HG03039 (cell line): ENCODE measurements around the gene PSMD5.
A peak's percentile ranks its signal among the peaks of the same experiment; 100 is the strongest.

Experiments used
- ATAC-seq: cut with Tn5 transposase; IDR thresholded peaks from one replicate; pipeline ENCODE4 v1.9.1; 2021; ENCODE audit warnings: mild to moderate bottlenecking, moderate library complexity; ENCODE audit not compliant: unreplicated experiment

PSMD5 gene

GRCh38 chr9:120875195-120875565 lies 32.5 kb upstream of the PSMD5 start:
- ATAC-seq = no peak

- no peak for ATAC-seq
These were observed 31.8 kb upstream of the PSMD5 start for GRCh38 chr9:120874226-120875194.

- no peak for ATAC-seq
These were observed 30.8 kb upstream of the PSMD5 start for GRCh38 chr9:120873512-120873911.

GRCh38 chr9:120872791-120873502 lies 30.2 kb upstream of the PSMD5 start:
- no peak for ATAC-seq

- no peak for ATAC-seq
These were observed 27.5 kb upstream of the PSMD5 start for GRCh38 chr9:120870206-120870605.

- ATAC-seq = no peak
These were observed 27.0 kb upstream of the PSMD5 start for GRCh38 chr9:120869726-120870125.

GRCh38 chr9:120869360-120869687 lies 26.6 kb upstream of the PSMD5 start:
- ATAC-seq = no peak

- ATAC-seq = peak; percentile 89
These were observed 26.1 kb upstream of the PSMD5 start for GRCh38 chr9:120868676-120869359.

GRCh38 chr9:120868339-120868675 lies 25.6 kb upstream of the PSMD5 start:
- ATAC-seq = no peak

GRCh38 chr9:120867676-120868338 lies 25.1 kb upstream of the PSMD5 start:
- ATAC-seq = no peak

- ATAC-seq = no peak
These were observed 23.9 kb upstream of the PSMD5 start for GRCh38 chr9:120866651-120867050.

- no peak for ATAC-seq
These were observed 23.1 kb upstream of the PSMD5 start for GRCh38 chr9:120865809-120866208.

GRCh38 chr9:120865176-120865575 lies 22.5 kb upstream of the PSMD5 start:
- no peak for ATAC-seq

- no peak for ATAC-seq
These were observed 22.0 kb upstream of the PSMD5 start for GRCh38 chr9:120864719-120865118.

- ATAC-seq = no peak
These were observed 21.1 kb upstream of the PSMD5 start for GRCh38 chr9:120863833-120864232.

GRCh38 chr9:120862452-120862851 lies 19.7 kb upstream of the PSMD5 start:
- no peak for ATAC-seq

GRCh38 chr9:120861935-120862334 lies 19.2 kb upstream of the PSMD5 start:
- no peak for ATAC-seq

GRCh38 chr9:120860083-120860482 lies 17.4 kb upstream of the PSMD5 start:
- ATAC-seq = no peak

GRCh38 chr9:120859361-120859760 lies 16.6 kb upstream of the PSMD5 start:
- ATAC-seq = no peak

GRCh38 chr9:120857902-120858301 lies 15.2 kb upstream of the PSMD5 start:
- ATAC-seq = no peak

GRCh38 chr9:120857481-120857880 lies 14.8 kb upstream of the PSMD5 start:
- ATAC-seq = no peak
